WTC11 (cell line): ENCODE data around the gene ARHGAP20. TPM values are rescaled to one million over a fixed set of nuclear protein-coding genes. Genes with fewer than 3 reads are reported as not detected.

Experiments used
- ATAC-seq: fragments of 200-7000 bp; cut with Tn5 transposase; 2 replicates; pipeline ENCODE4 v1.10.0; 2021; ENCODE audit warnings: mild to moderate bottlenecking, moderate library complexity
- CTCF ChIA-PET: fragments of 300-600 bp; sonication (Branson Sonifier 250); formaldehyde crosslinking; loops from one replicate; lab custom pipeline; 2021; ENCODE audit warnings: antibody characterized with exemption; lab: Charles Lee
- POLR2A ChIA-PET: fragments of 350-600 bp; sonication (Branson Sonifier 250); formaldehyde crosslinking; loops from one replicate; lab custom pipeline; 2021; ENCODE audit warnings: antibody characterized with exemption; lab: Charles Lee
- DNase-seq: peaks from one replicate; pipeline ENCODE4 v3.0.0; 2021; ENCODE audit warnings: low spot score
- H3K27ac Mint-ChIP-seq: 2 replicates; pipeline ENCODE4 v1.8.0; 2021; ENCODE audit warnings: mixed read lengths
- H3K27me3 Mint-ChIP-seq: 2 replicates; pipeline ENCODE4 v1.8.0; 2021; ENCODE audit warnings: low read depth, mild to moderate bottlenecking, moderate library complexity, mixed read lengths
- H3K36me3 Mint-ChIP-seq: 2 replicates; pipeline ENCODE4 v1.8.0; 2021; ENCODE audit warnings: mixed read lengths
- H3K4me1 Mint-ChIP-seq: 2 replicates; pipeline ENCODE4 v1.8.0; 2022; ENCODE audit warnings: mixed read lengths
- H3K4me3 Mint-ChIP-seq: 2 replicates; pipeline ENCODE4 v1.8.0; 2021; ENCODE audit warnings: mild to moderate bottlenecking, moderate library complexity, mixed read lengths
- H3K9me3 Mint-ChIP-seq: 2 replicates; pipeline ENCODE4 v1.8.0; 2021; ENCODE audit warnings: mixed read lengths
- ARID4B ChIP-seq: sonication (generic); formaldehyde crosslinking; IDR thresholded peaks from 2 replicates; pipeline ENCODE4 v1.8.0; 2023; ENCODE audit warnings: missing genetic modification reagents, mild to moderate bottlenecking, borderline replicate concordance
- ATF1 ChIP-seq: sonication (generic); formaldehyde crosslinking; IDR thresholded peaks from 2 replicates; pipeline ENCODE4 v1.8.1; 2023; ENCODE audit warnings: mild to moderate bottlenecking, moderate library complexity, missing genetic modification reagents
- ATF3 ChIP-seq: sonication (generic); formaldehyde crosslinking; conservative IDR thresholded peaks from 2 replicates; pipeline ENCODE4 v1.8.1; 2022; ENCODE audit warnings: mild to moderate bottlenecking, missing genetic modification reagents
- ELF4 ChIP-seq: sonication (generic); formaldehyde crosslinking; IDR thresholded peaks from 2 replicates; pipeline ENCODE4 v1.8.1; 2022; ENCODE audit warnings: low read depth, mild to moderate bottlenecking, moderate library complexity, missing genetic modification reagents
- FOXP1 ChIP-seq: sonication (generic); formaldehyde crosslinking; IDR thresholded peaks from 2 replicates; pipeline ENCODE4 v1.8.0; 2022; ENCODE audit warnings: missing genetic modification reagents, mild to moderate bottlenecking, moderate library complexity, borderline replicate concordance
- GTF2I ChIP-seq: fragments of 250-450 bp; sonication (Bioruptor Pico); conservative IDR thresholded peaks from 2 replicates; pipeline ENCODE4 v1.4.0; 2021; ENCODE audit warnings: mild to moderate bottlenecking
- IRF2 ChIP-seq: sonication (generic); formaldehyde crosslinking; IDR thresholded peaks from 2 replicates; pipeline ENCODE4 v1.8.0; 2022; ENCODE audit warnings: low read depth, missing genetic modification reagents, borderline replicate concordance
- JUN ChIP-seq: sonication (generic); formaldehyde crosslinking; IDR thresholded peaks from 2 replicates; pipeline ENCODE4 v1.8.0; 2023; ENCODE audit warnings: mild to moderate bottlenecking, missing genetic modification reagents
- MYBL2 ChIP-seq: sonication (generic); formaldehyde crosslinking; IDR thresholded peaks from 2 replicates; pipeline ENCODE4 v1.8.1; 2023; ENCODE audit warnings: mild to moderate bottlenecking, moderate library complexity, missing genetic modification reagents
- NFYB ChIP-seq: sonication (generic); formaldehyde crosslinking; conservative IDR thresholded peaks from 2 replicates; pipeline ENCODE4 v1.8.0; 2022; ENCODE audit warnings: low read depth, missing genetic modification reagents
- NR1H2 ChIP-seq: sonication (generic); formaldehyde crosslinking; IDR thresholded peaks from 2 replicates; pipeline ENCODE4 v1.9.0; 2021; ENCODE audit warnings: mild to moderate bottlenecking, moderate library complexity, missing genetic modification reagents
- RELA ChIP-seq: sonication (generic); formaldehyde crosslinking; IDR thresholded peaks from 2 replicates; pipeline ENCODE4 v1.8.1; 2022; ENCODE audit warnings: missing genetic modification reagents, mild to moderate bottlenecking, borderline replicate concordance
- RORB ChIP-seq: fragments of 250-450 bp; sonication (Bioruptor Pico); IDR thresholded peaks from 2 replicates; pipeline ENCODE4 v1.9.0; 2021; ENCODE audit warnings: mild to moderate bottlenecking
- SMAD3 ChIP-seq: sonication (generic); formaldehyde crosslinking; IDR thresholded peaks from 2 replicates; pipeline ENCODE4 v1.8.0; 2022; ENCODE audit warnings: missing genetic modification reagents, mild to moderate bottlenecking, borderline replicate concordance
- SOX15 ChIP-seq: fragments of 250-450 bp; sonication (Bioruptor Pico); IDR thresholded peaks from 2 replicates; pipeline ENCODE4 v1.9.0; 2021; ENCODE audit warnings: mild to moderate bottlenecking
- SP1 ChIP-seq: sonication (generic); formaldehyde crosslinking; conservative IDR thresholded peaks from 2 replicates; pipeline ENCODE4 v1.8.1; 2022; ENCODE audit warnings: missing genetic modification reagents
- TEAD4 ChIP-seq: sonication (generic); formaldehyde crosslinking; IDR thresholded peaks from 2 replicates; pipeline ENCODE4 v1.8.0; 2022; ENCODE audit warnings: mild to moderate bottlenecking, missing genetic modification reagents
- USF1 ChIP-seq: sonication (generic); formaldehyde crosslinking; IDR thresholded peaks from 2 replicates; pipeline ENCODE4 v1.8.0; 2022; ENCODE audit warnings: mild to moderate bottlenecking, missing genetic modification reagents
- ZNF263 ChIP-seq: sonication (generic); formaldehyde crosslinking; IDR thresholded peaks from 2 replicates; pipeline ENCODE4 v1.8.1; 2022; ENCODE audit warnings: low read depth, mild to moderate bottlenecking, moderate library complexity, missing genetic modification reagents
- ZNF281 ChIP-seq: sonication (generic); formaldehyde crosslinking; IDR thresholded peaks from 2 replicates; pipeline ENCODE4 v1.8.0; 2023; ENCODE audit warnings: mild to moderate bottlenecking, missing genetic modification reagents
- ZNF416 ChIP-seq: fragments of 250-450 bp; sonication (Bioruptor Pico); IDR thresholded peaks from 2 replicates; pipeline ENCODE4 v1.9.0; 2021; ENCODE audit warnings: mild to moderate bottlenecking, inconsistent platforms
- total RNA-seq: library from RNA; stranded (reverse); gene quantifications from 3 replicates; pipeline ENCODE4 v1.2.3, GENCODE V29; 2021

The ARHGAP20 gene
- total RNA-seq, 1 experiment from 2014 or later = 0.15 TPM

DNA sequence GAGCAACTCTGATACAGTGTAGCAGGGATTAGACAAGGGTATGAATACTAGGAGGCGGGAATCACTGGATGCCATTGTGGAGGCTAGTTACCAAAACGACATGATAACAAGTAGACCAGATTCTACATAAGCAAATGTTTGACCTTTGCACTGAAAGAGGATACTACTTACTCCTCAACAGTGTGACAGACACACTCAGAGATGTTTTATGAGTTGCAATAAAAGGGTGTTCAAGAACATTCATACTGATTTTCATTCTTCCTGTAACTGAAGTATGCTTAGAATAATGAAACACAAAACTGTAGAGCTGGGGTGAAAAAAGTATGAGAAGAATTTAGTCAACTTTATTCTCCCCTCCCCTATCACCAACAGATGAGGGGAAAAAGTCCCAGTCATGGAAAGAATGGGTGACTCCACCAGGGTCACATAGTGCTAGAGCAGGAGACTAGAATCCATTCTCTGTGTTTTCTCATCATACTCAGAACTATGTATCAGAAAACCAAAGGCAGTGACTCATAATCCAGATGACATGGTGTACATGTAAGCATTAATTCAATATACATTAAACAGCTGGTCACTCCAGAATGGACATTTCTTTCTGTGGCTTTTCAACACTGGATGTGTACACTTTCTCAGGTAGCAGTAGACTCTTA lies 32.8 kb downstream of the ARHGAP20 start:
- Mint-ChIP-seq H3K27ac (no peak overlapping the region), H3K36me3 (no peaks in the 10 kb centered on the region), H3K27me3 (no peaks in the 10 kb centered on the region), H3K4me1 (peaks cover 5% of the 10 kb centered on the region; the same call in 1 of the 2 replicates), H3K9me3 (no peaks in the 10 kb centered on the region), H3K4me3 (no peak overlapping the region)
- ChIA-PET POLR2A (no interaction called here), CTCF (no interaction called here)
- no peak for TF ChIP-seq SOX15 (CRISPR knock-in tag)
- TF ChIP-seq GTF2I = no peak
- DNase-seq = no peak
- no peak for ATAC-seq

GRCh38 chr11:110675548-110675947 lies 36.7 kb downstream of the ARHGAP20 start:
- ATAC-seq (no peak), DNase-seq (no peak)
- Mint-ChIP-seq H3K4me1 (no peaks in the 10 kb centered on the region), H3K27ac (no peak overlapping the region), H3K36me3 (no peaks in the 10 kb centered on the region), H3K4me3 (no peak overlapping the region), H3K27me3 (no peaks in the 10 kb centered on the region), H3K9me3 (peaks cover 4% of the 10 kb centered on the region; the same call in 1 of the 2 replicates)
- TF ChIP-seq NFYB (CRISPR knock-in tag) (no peak), ATF3 (no peak), JUN (CRISPR knock-in tag) (no peak), RORB (CRISPR knock-in tag) (no peak), ZNF281 (CRISPR knock-in tag) (no peak), USF1 (CRISPR knock-in tag) (no peak), FOXP1 (no peak), TEAD4 (no peak), ELF4 (no peak), IRF2 (no peak), ATF1 (CRISPR knock-in tag) (no peak), MYBL2 (CRISPR knock-in tag) (no peak), ZNF263 (CRISPR knock-in tag) (no peak), ARID4B (CRISPR knock-in tag) (no peak), ZNF416 (CRISPR knock-in tag) (no peak), NR1H2 (CRISPR knock-in tag) (no peak), SP1 (CRISPR knock-in tag) (no peak), SMAD3 (no peak), RELA (CRISPR knock-in tag) (no peak)
- ChIA-PET CTCF (no interaction called here), POLR2A (no interaction called here)
